ENCODE results near the gene DPY19L3.
"Not testable (repeated sequence)": the region's sequence is repeated elsewhere in the genome, so short reads cannot be mapped to it uniquely, and the experiment has no call there.

DPY19L3 gene

GRCh38 chr19:32405431-32406160, at the start of gene DPY19L3:
Gene DPY19L3 (plus strand): TSS chr19:32405770. CDS start chr19:32408254, 2,484 bp downstream.
- peak; percentile 83 to 86 for DNase-seq (ENCODE audit: low read depth in 2 of 2)

- DNase-seq (ENCODE audit: low read depth in 2 of 2): no peak
Observed at GRCh38 chr19:32357720-32358119, 47.9 kb upstream of the DPY19L3 start.

- DNase-seq (ENCODE audit: low read depth in 2 of 2): no peak
Observed at GRCh38 chr19:32358321-32358720, 47.2 kb upstream of the DPY19L3 start.

- DNase-seq (ENCODE audit: low read depth in 2 of 2): no peak
Observed at GRCh38 chr19:32359581-32359980, 46.0 kb upstream of the DPY19L3 start.

GRCh38 chr19:32361574-32362317, 43.8 kb upstream of the DPY19L3 start:
- DNase-seq (ENCODE audit: low read depth in 2 of 2): no peak

GRCh38 chr19:32362318-32362691, 43.3 kb upstream of the DPY19L3 start:
- DNase-seq (ENCODE audit: low read depth in 2 of 2): no peak

GRCh38 chr19:32363175-32363574, 42.4 kb upstream of the DPY19L3 start:
- no peak for DNase-seq (ENCODE audit: low read depth in 2 of 2)

- DNase-seq (ENCODE audit: low read depth in 2 of 2): no peak
Observed at GRCh38 chr19:32363632-32364031, 41.9 kb upstream of the DPY19L3 start.

- DNase-seq (ENCODE audit: low read depth in 2 of 2): no peak
Observed at GRCh38 chr19:32364040-32364439, 41.5 kb upstream of the DPY19L3 start.

- no peak for DNase-seq (ENCODE audit: low read depth in 2 of 2)
Observed at GRCh38 chr19:32367063-32367462, 38.5 kb upstream of the DPY19L3 start.

GRCh38 chr19:32367948-32368536, 37.5 kb upstream of the DPY19L3 start:
- DNase-seq (ENCODE audit: low read depth in 2 of 2): no peak

GRCh38 chr19:32368787-32369186, 36.8 kb upstream of the DPY19L3 start:
- DNase-seq (ENCODE audit: low read depth in 2 of 2): no peak

GRCh38 chr19:32372726-32373517, 32.6 kb upstream of the DPY19L3 start:
- DNase-seq (ENCODE audit: low read depth in 2 of 2): no peak

- DNase-seq (ENCODE audit: low read depth in 2 of 2): no peak
Observed at GRCh38 chr19:32373585-32374295, 31.8 kb upstream of the DPY19L3 start.

GRCh38 chr19:32374362-32374761, 31.2 kb upstream of the DPY19L3 start:
- DNase-seq (ENCODE audit: low read depth in 2 of 2): not testable (repeated sequence)

- not testable (repeated sequence) for DNase-seq (ENCODE audit: low read depth in 2 of 2)
Observed at GRCh38 chr19:32377088-32377487, 28.5 kb upstream of the DPY19L3 start.

- no peak for DNase-seq (ENCODE audit: low read depth in 2 of 2)
Observed at GRCh38 chr19:32380269-32380668, 25.3 kb upstream of the DPY19L3 start.

GRCh38 chr19:32387701-32388392, 17.7 kb upstream of the DPY19L3 start:
- no peak for DNase-seq (ENCODE audit: low read depth in 2 of 2)

- DNase-seq (ENCODE audit: low read depth in 2 of 2): no peak
Observed at GRCh38 chr19:32388393-32388855, 17.1 kb upstream of the DPY19L3 start.

- no peak for DNase-seq (ENCODE audit: low read depth in 2 of 2)
Observed at GRCh38 chr19:32392901-32393300, 12.7 kb upstream of the DPY19L3 start.
